Osteoblast (primary cell): ENCODE measurements around the gene RNF130. TPM values are rescaled to one million over a fixed set of nuclear protein-coding genes. Genes with fewer than 3 reads are reported as not detected.
A peak's percentile ranks its signal among the peaks of the same experiment; 100 is the strongest.

Experiments used
- DNase-seq: peaks from one replicate; pipeline ENCODE4 v3.0.0; 2011; ENCODE audit warnings: low spot score, mixed read lengths; ENCODE audit not compliant: insufficient read length; ENCODE audit errors: missing footprints
- H2AFZ ChIP-seq: 2 replicates; pipeline ENCODE4 v1.6.0; 2011; ENCODE audit warnings: mild to moderate bottlenecking, low read length
- H3K27ac ChIP-seq: 2 replicates; pipeline ENCODE4 v1.5.1; 2011; ENCODE audit warnings: mild to moderate bottlenecking, low read depth, low read length, moderate library complexity
- H3K27me3 ChIP-seq: 2 replicates; pipeline ENCODE4 v1.6.0; 2012; ENCODE audit warnings: mild to moderate bottlenecking, control low read depth, inconsistent platforms, low read length, moderate library complexity; ENCODE audit not compliant: insufficient read depth
- H3K36me3 ChIP-seq: 2 replicates; pipeline ENCODE4 v1.5.1; 2011; ENCODE audit warnings: mild to moderate bottlenecking, low read length, control low read depth, moderate library complexity; ENCODE audit not compliant: insufficient read depth
- H3K4me1 ChIP-seq: 2 replicates; pipeline ENCODE4 v1.5.1; 2011; ENCODE audit warnings: mild to moderate bottlenecking, low read length, control low read depth, moderate library complexity; ENCODE audit not compliant: insufficient read depth
- H3K4me2 ChIP-seq: 2 replicates; pipeline ENCODE4 v1.6.0; 2011; ENCODE audit warnings: mild to moderate bottlenecking, low read length; ENCODE audit not compliant: insufficient read depth
- H3K4me3 ChIP-seq: fragments of 200-600 bp; sonication (generic); 3 replicates; pipeline ENCODE4 v1.5.1; 2012; ENCODE audit warnings: mild to moderate bottlenecking, low read length, inconsistent platforms; ENCODE audit not compliant: insufficient read depth
- H3K79me2 ChIP-seq: 2 replicates; pipeline ENCODE4 v1.6.0; 2012; ENCODE audit warnings: mild to moderate bottlenecking, low read length, control low read depth, inconsistent platforms; ENCODE audit not compliant: insufficient read depth
- H3K9me3 ChIP-seq: 2 replicates; pipeline ENCODE4 v1.5.1; 2011; ENCODE audit warnings: low read depth, low read length, control low read depth
- H4K20me1 ChIP-seq: 2 replicates; pipeline ENCODE4 v1.6.0; 2012; ENCODE audit warnings: mild to moderate bottlenecking, low read length, control low read depth; ENCODE audit not compliant: insufficient read depth
- CTCF ChIP-seq: IDR thresholded peaks from 2 replicates; pipeline ENCODE4 v1.5.1; 2011; ENCODE audit warnings: mild to moderate bottlenecking, low read depth, low read length, moderate library complexity; ENCODE audit errors: extremely low read depth
- total RNA-seq: library from RNA; depleted of rRNA; stranded (reverse); fragments of >200 nt; gene quantifications from 2 replicates; pipeline ENCODE4 v1.2.3, GENCODE V29; 2012

The RNF130 gene
- total RNA-seq, 1 donor = 28.6 TPM

GRCh38 chr5:179912951-179913350 is 158.6 kb downstream of the RNF130 start:
- H4K20me1 ChIP-seq = no peaks in the 10 kb centered on the region
- no peak for TF ChIP-seq CTCF
- no peaks in the 10 kb centered on the region for H3K36me3 ChIP-seq
- H3K4me1 ChIP-seq = peaks cover 9% of the 10 kb centered on the region
- H3K9me3 ChIP-seq = no peaks in the 10 kb centered on the region
- no peak overlapping the region for H2AFZ ChIP-seq
- H3K27me3 ChIP-seq = no peaks in the 10 kb centered on the region
- H3K27ac ChIP-seq = no peak overlapping the region
- peak; percentile 17 for DNase-seq
- no peak overlapping the region for H3K4me3 ChIP-seq
- no peak overlapping the region for H3K4me2 ChIP-seq
- H3K79me2 ChIP-seq = no peaks in the 10 kb centered on the region

- no peaks in the 10 kb centered on the region for H3K27me3 ChIP-seq
- no peak overlapping the region for H2AFZ ChIP-seq
- no peaks in the 10 kb centered on the region for H3K79me2 ChIP-seq
- no peaks in the 10 kb centered on the region for H3K36me3 ChIP-seq
- DNase-seq = no peak
- no peak for TF ChIP-seq CTCF
- H3K4me3 ChIP-seq = no peak overlapping the region
- H3K27ac ChIP-seq = no peak overlapping the region
- no peak overlapping the region for H3K4me2 ChIP-seq
- peaks cover 9% of the 10 kb centered on the region for H3K4me1 ChIP-seq
- no peaks in the 10 kb centered on the region for H3K9me3 ChIP-seq
- no peaks in the 10 kb centered on the region for H4K20me1 ChIP-seq
These were observed 159.2 kb downstream of the RNF130 start for GRCh38 chr5:179912386-179912785.

GRCh38 chr5:179909224-179909623 is 162.3 kb downstream of the RNF130 start:
- Histone ChIP-seq H3K36me3 (peaks cover 8% of the 10 kb centered on the region), H3K27me3 (no peaks in the 10 kb centered on the region), H3K9me3 (no peaks in the 10 kb centered on the region), H3K4me3 (no peak overlapping the region), H3K79me2 (peaks cover 30% of the 10 kb centered on the region), H2AFZ (no peak overlapping the region), H3K4me1 (peaks cover 13% of the 10 kb centered on the region), H4K20me1 (peaks cover 21% of the 10 kb centered on the region), H3K27ac (no peak overlapping the region), H3K4me2 (no peak overlapping the region)
- peak; percentile 49 for DNase-seq
- no peak for TF ChIP-seq CTCF

GRCh38 chr5:179908528-179908927 is 163.0 kb downstream of the RNF130 start:
- H4K20me1 ChIP-seq = peaks cover 21% of the 10 kb centered on the region
- peaks cover 33% of the 10 kb centered on the region for H3K79me2 ChIP-seq
- peaks cover 11% of the 10 kb centered on the region for H3K36me3 ChIP-seq
- peak overlapping the region; percentile 62 for H2AFZ ChIP-seq
- H3K4me1 ChIP-seq = peaks cover 6% of the 10 kb centered on the region
- peak; percentile 26 for TF ChIP-seq CTCF
- H3K4me3 ChIP-seq = peak overlapping the region; percentile 86
- no peaks in the 10 kb centered on the region for H3K9me3 ChIP-seq
- DNase-seq = peak; percentile 23
- no peak overlapping the region for H3K27ac ChIP-seq
- peak overlapping the region; percentile 93 for H3K4me2 ChIP-seq
- no peaks in the 10 kb centered on the region for H3K27me3 ChIP-seq
